ENCODE data around the gene SMAD5.

SMAD5 gene

GRCh38 chr5:136222580-136223235 is 90.1 kb downstream of the SMAD5 start:
- DNase-seq (ENCODE audit: low read depth): no peak

GRCh38 chr5:136225796-136226195 is 93.2 kb downstream of the SMAD5 start:
- DNase-seq (ENCODE audit: low read depth): no peak

- DNase-seq (ENCODE audit: low read depth): no peak
These were observed 93.8 kb downstream of the SMAD5 start for GRCh38 chr5:136226401-136226800.

GRCh38 chr5:136228136-136228757 is 95.6 kb downstream of the SMAD5 start:
- no peak for DNase-seq (ENCODE audit: low read depth)

GRCh38 chr5:136230176-136230575 is 97.5 kb downstream of the SMAD5 start:
- no peak for DNase-seq (ENCODE audit: low read depth)

- DNase-seq (ENCODE audit: low read depth): no peak
These were observed 99.7 kb downstream of the SMAD5 start for GRCh38 chr5:136232316-136232715.
